H1 (cell line): ENCODE data around the gene RGL1. TPM values are rescaled to one million over a fixed set of nuclear protein-coding genes. Genes with fewer than 3 reads are reported as not detected.

ENCODE experiments used
- CTCF ChIA-PET: fragments of 300-600 bp; sonication (Branson Sonifier 250); formaldehyde crosslinking; loops from one replicate; lab custom pipeline; 2021; ENCODE audit not compliant: partially characterized antibody; lab: Charles Lee
- POLR2A ChIA-PET: fragments of 300-600 bp; sonication (Branson Sonifier 250); formaldehyde crosslinking; loops from one replicate; lab custom pipeline; 2021; ENCODE audit warnings: inconsistent platforms; ENCODE audit not compliant: partially characterized antibody; lab: Charles Lee
- DNase-seq, 2 experiments: peaks; one replicate each; pipeline versions ENCODE4 v3.0.0 to v3.0.0-alpha.2; 2010 to 2022; ENCODE audit warnings: low spot score in 2 of 2, low read depth in 1 of 2, mixed read lengths in 1 of 2
- FAIRE-seq: peaks from 2 replicates; lab custom pipeline; 2011; peaks lifted over from hg19 to GRCh38; lab: Jason Lieb, UNC
- H2AFZ ChIP-seq: 2 replicates; pipeline ENCODE4 v1.8.1; 2012; ENCODE audit warnings: low read length, inconsistent platforms
- H2AK5ac ChIP-seq: 2 replicates; pipeline ENCODE4 v1.6.1; 2013; ENCODE audit warnings: low read depth, low read length
- H2BK120ac ChIP-seq: replicated peaks from 2 replicates; pipeline ENCODE3; 2013; ENCODE audit warnings: low read depth, low read length, inconsistent platforms
- H2BK12ac ChIP-seq: 2 replicates; pipeline ENCODE4 v1.6.1; 2013; ENCODE audit warnings: low read depth, low read length
- H2BK15ac ChIP-seq: 2 replicates; pipeline ENCODE4 v1.6.1; 2013; ENCODE audit warnings: low read length
- H2BK20ac ChIP-seq: 2 replicates; pipeline ENCODE4 v1.6.1; 2013; ENCODE audit warnings: low read length
- H2BK5ac ChIP-seq: 2 replicates; pipeline ENCODE4 v1.6.1; 2013; ENCODE audit warnings: low read depth, low read length
- H3K14ac ChIP-seq: 2 replicates; pipeline ENCODE4 v1.6.1; 2013; ENCODE audit warnings: inconsistent platforms; ENCODE audit not compliant: insufficient read length
- H3K18ac ChIP-seq: 2 replicates; pipeline ENCODE4 v1.6.1; 2013; ENCODE audit warnings: low read length; ENCODE audit errors: extremely low read depth
- H3K23ac ChIP-seq: 2 replicates; pipeline ENCODE4 v1.6.1; 2013; ENCODE audit warnings: inconsistent platforms; ENCODE audit not compliant: insufficient read length
- H3K23me2 ChIP-seq: 2 replicates; pipeline ENCODE4 v1.6.1; 2013; ENCODE audit warnings: low read depth, low read length
- H3K27ac ChIP-seq: 2 replicates; pipeline ENCODE4 v1.6.1; 2011; ENCODE audit warnings: low read depth, low read length, inconsistent platforms
- H3K27me3 ChIP-seq, 4 experiments: replicated peaks in 1 of 4; 1 replicate in 1 of 4; 2 replicates in 3 of 4; pipeline versions ENCODE4 v1.6.1 to v1.8.1; 2011 to 2013; ENCODE audit warnings: low read length in 3 of 4, mild to moderate bottlenecking in 3 of 4, inconsistent platforms in 2 of 4, mixed read lengths in 2 of 4, moderate library complexity in 1 of 4; ENCODE audit not compliant: control insufficient read depth in 3 of 4, insufficient read depth in 3 of 4; ENCODE audit errors: extremely low read depth in 1 of 4
- H3K36me3 ChIP-seq, 4 experiments: 2 replicates each; pipeline versions ENCODE4 v1.6.1 to v1.8.1; 2011 to 2013; ENCODE audit warnings: mild to moderate bottlenecking in 4 of 4, low read length in 3 of 4, moderate library complexity in 2 of 4, control low read depth in 1 of 4, inconsistent platforms in 1 of 4; ENCODE audit not compliant: insufficient read depth in 4 of 4, control insufficient read depth in 2 of 4
- H3K4ac ChIP-seq: replicated peaks from 2 replicates; pipeline ENCODE3; 2013; ENCODE audit warnings: low read length, low read depth, mixed read lengths, inconsistent platforms; ENCODE audit not compliant: insufficient read length
- H3K4me1 ChIP-seq, 4 experiments: replicated peaks in 1 of 4; 1 replicate in 1 of 4; 2 replicates in 3 of 4; pipeline versions ENCODE4 v1.6.1 to v1.8.1; 2011 to 2013; ENCODE audit warnings: low read length in 3 of 4, inconsistent platforms in 2 of 4, mixed read lengths in 1 of 4; ENCODE audit not compliant: insufficient read depth in 4 of 4, control insufficient read depth in 3 of 4
- H3K4me2 ChIP-seq, 2 experiments: 2 replicates each; pipeline versions ENCODE4 v1.6.1 to v1.8.1; 2011 to 2013; ENCODE audit warnings: low read depth in 2 of 2, low read length in 2 of 2, control low read depth in 1 of 2, inconsistent platforms in 1 of 2, mild to moderate bottlenecking in 1 of 2; ENCODE audit not compliant: insufficient read depth in 1 of 2
- H3K4me3 ChIP-seq, 4 experiments: fragments of 200-600, 300-600 bp in 1 of 4; sonication (generic), shearing (Covaris generic), sonication (Bioruptor Twin) in 1 of 4; 2 replicates each; pipeline versions ENCODE4 v1.5.1 to v1.8.1; 2011 to 2016; ENCODE audit warnings: low read length in 4 of 4, low read depth in 3 of 4, control low read depth in 2 of 4, inconsistent platforms in 2 of 4, mild to moderate bottlenecking in 2 of 4, mixed read lengths in 1 of 4, moderate library complexity in 1 of 4; ENCODE audit not compliant: insufficient read depth in 2 of 4; ENCODE audit errors: extremely low read depth in 1 of 4
- H3K56ac ChIP-seq: replicated peaks from 2 replicates; pipeline ENCODE3; 2013; ENCODE audit warnings: low read depth, mild to moderate bottlenecking, mixed read lengths, low read length, inconsistent platforms; ENCODE audit not compliant: insufficient read length
- H3K79me1 ChIP-seq: 2 replicates; pipeline ENCODE4 v1.6.1; 2013; ENCODE audit warnings: low read depth, low read length, control low read depth
- H3K79me2 ChIP-seq, 2 experiments: 2 replicates each; pipeline versions ENCODE4 v1.6.1 to v1.8.1; 2012 to 2013; ENCODE audit warnings: low read length in 2 of 2, mild to moderate bottlenecking in 2 of 2, inconsistent platforms in 1 of 2; ENCODE audit not compliant: insufficient read depth in 2 of 2, control insufficient read depth in 1 of 2
- H3K9ac ChIP-seq, 4 experiments: replicated peaks in 1 of 4; 1 replicate in 1 of 4; 2 replicates in 3 of 4; pipeline versions ENCODE4 v1.6.1 to v1.8.1; 2011 to 2013; ENCODE audit warnings: low read depth in 3 of 4, low read length in 3 of 4, control low read depth in 2 of 4, mild to moderate bottlenecking in 2 of 4, moderate library complexity in 2 of 4, inconsistent platforms in 1 of 4; ENCODE audit errors: extremely low read depth in 1 of 4
- H3K9me3 ChIP-seq, 2 experiments: 2 replicates each; pipeline versions ENCODE4 v1.6.1 to v1.8.1; 2012 to 2013; ENCODE audit warnings: mild to moderate bottlenecking in 2 of 2, moderate library complexity in 2 of 2, control low read depth in 1 of 2, inconsistent platforms in 1 of 2, low read depth in 1 of 2, low read length in 1 of 2, mixed read lengths in 1 of 2; ENCODE audit not compliant: insufficient read depth in 2 of 2
- H4K20me1 ChIP-seq, 2 experiments: replicated peaks in 1 of 2; 2 replicates each; pipeline versions ENCODE3 to v1.8.1; 2011 to 2013; ENCODE audit warnings: inconsistent platforms in 2 of 2, low read length in 2 of 2, mild to moderate bottlenecking in 1 of 2; ENCODE audit not compliant: insufficient read depth in 2 of 2, control insufficient read depth in 1 of 2
- H4K5ac ChIP-seq: 2 replicates; pipeline ENCODE4 v1.6.1; 2013; ENCODE audit warnings: low read length, low read depth, mixed read lengths, inconsistent platforms; ENCODE audit not compliant: insufficient read length
- H4K8ac ChIP-seq: 2 replicates; pipeline ENCODE4 v1.8.0; 2013; ENCODE audit warnings: mild to moderate bottlenecking, moderate library complexity, low read length, inconsistent platforms; ENCODE audit not compliant: insufficient read depth; ENCODE audit errors: extremely low read depth
- H4K91ac ChIP-seq: replicated peaks from 2 replicates; pipeline ENCODE3; 2013; ENCODE audit warnings: low read length, mixed read lengths, inconsistent platforms; ENCODE audit not compliant: insufficient read length
- BCL11A ChIP-seq, 2 experiments: IDR thresholded peaks; one replicate each; pipeline ENCODE4 v1.6.1; 2011; ENCODE audit warnings: low read depth in 2 of 2, low read length in 2 of 2, mild to moderate bottlenecking in 2 of 2
- CHD2 ChIP-seq: IDR thresholded peaks from 2 replicates; pipeline ENCODE4 v1.6.1; 2012; ENCODE audit warnings: low read length, improper control_type of control experiment
- CTBP2 ChIP-seq: IDR thresholded peaks from 2 replicates; pipeline ENCODE4 v1.7.0; 2011; ENCODE audit warnings: borderline replicate concordance, mild to moderate bottlenecking, moderate library complexity, mixed read lengths, low read length; ENCODE audit not compliant: insufficient read depth, insufficient read length
- FOSL1 ChIP-seq: IDR thresholded peaks from 2 replicates; pipeline ENCODE4 v1.6.1; 2011; ENCODE audit warnings: mild to moderate bottlenecking, low read depth, low read length, moderate library complexity; ENCODE audit not compliant: insufficient read depth
- KDM1A ChIP-seq: fragments of 200-600, 300-600 bp; sonication (generic); IDR thresholded peaks from 2 replicates; pipeline ENCODE4 v1.7.1; 2016; ENCODE audit warnings: mild to moderate bottlenecking, low read length, borderline replicate concordance
- POLR2A ChIP-seq, 2 experiments: IDR thresholded peaks; 1 replicate in 1 of 2; 2 replicates in 1 of 2; pipeline ENCODE4 v1.6.1; 2011; ENCODE audit warnings: low read depth in 2 of 2, low read length in 2 of 2, mild to moderate bottlenecking in 2 of 2; ENCODE audit errors: control extremely low read depth in 1 of 2
- RXRA ChIP-seq: IDR thresholded peaks from 2 replicates; pipeline ENCODE4 v1.6.1; 2011; ENCODE audit warnings: low read depth, mild to moderate bottlenecking, low read length, moderate library complexity; ENCODE audit not compliant: insufficient read depth
- SP2 ChIP-seq: IDR thresholded peaks from 2 replicates; pipeline ENCODE4 v1.6.1; 2012; ENCODE audit warnings: mild to moderate bottlenecking, low read length, inconsistent platforms
- SUZ12 ChIP-seq: fragments of 200-600 bp; sonication (generic); IDR thresholded peaks from 2 replicates; pipeline ENCODE4 v1.6.1; 2012; ENCODE audit warnings: mild to moderate bottlenecking, inconsistent platforms, low read length, moderate library complexity, mixed read lengths
- WGBS, 2 experiments: shearing (Covaris generic) in 1 of 2; methylation state at CpG; one replicate each; pipeline versions ENCODE4 v1.1.6 to v1.1.7; 2013 to 2015; ENCODE audit warnings: low lambda C conversion rate in 2 of 2, mixed read lengths in 2 of 2, inconsistent platforms in 1 of 2, low coverage in 1 of 2, missing lambda C conversion rate in 1 of 2; ENCODE audit not compliant: insufficient replicate concordance in 2 of 2, insufficient coverage in 1 of 2, insufficient read length in 1 of 2; ENCODE audit errors: extremely low coverage in 1 of 2, missing lambda C conversion rate in 1 of 2; 5-methylcytosine and 5-hydroxymethylcytosine counted together
- polyA plus RNA-seq, 7 experiments: library from polyadenylated mRNA; depleted of rRNA in 3 of 7; stranded (reverse) in 5 of 7; unstranded in 2 of 7; fragments of >200 nt in 5 of 7; fragments of 200-250 nt in 2 of 7; gene quantifications; 1 replicate in 5 of 7; 2 replicates in 1 of 7; 4 replicates in 1 of 7; pipeline versions ENCODE4 v1.2.1 to v1.2.3, GENCODE V29; 2011 to 2013; ENCODE audit warnings: missing spikeins in 2 of 7, mixed read lengths in 2 of 7
- total RNA-seq: library from RNA; stranded (reverse); fragmentation: NEBNext Ultra II Directional; extraction: Animal tissue kit (Norgen Biotek cat#: 25700); gene quantifications from 2 replicates; pipeline ENCODE4 v1.2.1, GENCODE V29; 2021
- TF ChIP-seq, protein P1 (sequence below): IDR thresholded peaks from 2 replicates; pipeline ENCODE4 v1.6.1; 2011; ENCODE audit warnings: low read length, improper control_type of control experiment

The RGL1 gene
- total and polyA plus RNA-seq, 2 of the 8 experiments (the other 6 are each of a cell fraction or from before 2014, with no cell fraction given), result 0.98 to 2.4 TPM

DNA sequence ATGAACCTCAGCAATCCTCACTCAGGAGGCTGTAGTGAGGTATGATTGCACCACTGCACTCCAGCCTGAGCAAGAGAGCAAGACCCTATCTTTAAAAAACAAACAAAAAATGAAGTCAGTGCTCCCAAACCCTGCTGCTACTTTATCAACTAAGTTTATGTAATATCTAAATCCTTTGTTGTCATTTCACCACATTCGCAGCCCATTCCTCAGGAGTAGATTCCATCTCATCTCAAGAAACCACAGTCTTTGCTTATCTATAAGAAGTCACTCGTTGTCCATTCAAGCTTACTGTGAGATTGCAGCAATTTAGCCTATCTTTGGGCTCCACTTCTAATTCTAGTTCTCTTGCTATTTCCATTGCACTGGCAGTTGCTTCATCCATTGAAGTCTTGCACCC is 44.3 kb upstream of the RGL1 start:
- TF ChIP-seq BCL11A (IDR thresholded peaks at IDR 0.05; ENCODE audit: low read depth in 2 of 2, low read length in 2 of 2), result no peak
- TF ChIP-seq CHD2, result no peak
- TF ChIP-seq, protein P1, sequence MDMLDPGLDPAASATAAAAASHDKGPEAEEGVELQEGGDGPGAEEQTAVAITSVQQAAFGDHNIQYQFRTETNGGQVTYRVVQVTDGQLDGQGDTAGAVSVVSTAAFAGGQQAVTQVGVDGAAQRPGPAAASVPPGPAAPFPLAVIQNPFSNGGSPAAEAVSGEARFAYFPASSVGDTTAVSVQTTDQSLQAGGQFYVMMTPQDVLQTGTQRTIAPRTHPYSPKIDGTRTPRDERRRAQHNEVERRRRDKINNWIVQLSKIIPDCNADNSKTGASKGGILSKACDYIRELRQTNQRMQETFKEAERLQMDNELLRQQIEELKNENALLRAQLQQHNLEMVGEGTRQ, result no peak
- no peak for TF ChIP-seq SP2
- no peak for TF ChIP-seq KDM1A
- no peak for TF ChIP-seq SUZ12
- TF ChIP-seq FOSL1, result no peak
- TF ChIP-seq POLR2A (IDR thresholded peaks at IDR 0.05; ENCODE audit: control extremely low read depth in 1 of 2, low read depth in 2 of 2, low read length in 2 of 2), result no peak
- TF ChIP-seq RXRA, result no peak
- no peak for TF ChIP-seq CTBP2
- TF ChIP-seq, all 59 proteins: peak for 0
- 0 out of 4 replicates have a peak, but pooled peaks cover 0 to 6% of the 10 kb centered on the region in 2 experiments for H3K9me3 ChIP-seq
- no peak overlapping the region for H3K14ac ChIP-seq
- peaks cover 0 to 3% (median 1%) of the 10 kb centered on the region in 4 experiments; a peak in 1 of 7 replicates for H3K4me1 ChIP-seq
- no peak overlapping the region for H3K27ac ChIP-seq
- 83% methylated on average over 2 of the region's 2 CpGs; no CpG with 5 or more reads in 1 of the 2 experiments for WGBS, 2 experiments
- H3K79me2 ChIP-seq, result no peaks in the 10 kb centered on the region
- CTCF ChIA-PET, result interaction anchor here (1.4 kb wide), 1 partner anchor 35 kb away, joined by 5 read pairs; no protein-coding TSS in a partner anchor
- no peak overlapping the region for H3K23ac ChIP-seq
- H3K4me3 ChIP-seq, result no peak overlapping the region
- H2BK12ac ChIP-seq, result no peak overlapping the region
- DNase-seq (no peak), FAIRE-seq (no peak)
- H4K8ac ChIP-seq, result no peak overlapping the region
- H2BK15ac ChIP-seq, result no peak overlapping the region
- no peaks in the 10 kb centered on the region for H3K27me3 ChIP-seq
- no peak overlapping the region for H3K18ac ChIP-seq
- no peak overlapping the region for H2AFZ ChIP-seq
- H3K56ac ChIP-seq, result no peak overlapping the region
- no peak overlapping the region for H2BK120ac ChIP-seq
- POLR2A ChIA-PET, result no interaction called here
- H2BK20ac ChIP-seq, result no peak overlapping the region
- no peak overlapping the region for H3K4me2 ChIP-seq
- H4K91ac ChIP-seq, result no peak overlapping the region
- H3K4ac ChIP-seq, result no peak overlapping the region
- no peaks in the 10 kb centered on the region for H4K20me1 ChIP-seq
- H2AK5ac ChIP-seq, result no peak overlapping the region
- no peaks in the 10 kb centered on the region for H3K23me2 ChIP-seq
- no peaks in the 10 kb centered on the region for H3K79me1 ChIP-seq
- no peaks in the 10 kb centered on the region for H3K36me3 ChIP-seq
- no peak overlapping the region for H2BK5ac ChIP-seq
- H3K9ac ChIP-seq, result no peak overlapping the region
- no peak overlapping the region for H4K5ac ChIP-seq
